Heart left ventricle (tissue), 16 donors: Measurements from ENCODE around the gene ERLEC1. TPM values are rescaled to one million over a fixed set of nuclear protein-coding genes. Genes with fewer than 3 reads are reported as not detected.

Experiments
- ATAC-seq, 4 donors: fragments of 200-7000 bp; cut with Tn5 transposase; one replicate each; pipeline ENCODE4 v1.9.1; 2020 to 2022; ENCODE audit warnings: moderate library complexity in 4 of 4, mild to moderate bottlenecking in 3 of 4, moderate number of reproducible peaks in 1 of 4
- DNase-seq, 5 donors: peaks; one replicate each; pipeline ENCODE4 v3.0.0-alpha.2; 2020
- H3K27ac ChIP-seq, 12 donors: fragments of 200-600 bp; sonication (generic) in 4 of 12; one replicate each; pipeline versions ENCODE4 v1.5.0 to v1.8.0; 2016 to 2022; ENCODE audit warnings: mild to moderate bottlenecking in 2 of 12
- H3K27me3 ChIP-seq, 9 donors: fragments of 200-600 bp; sonication (generic) in 2 of 9; one replicate each; pipeline versions ENCODE4 v1.5.1 to v1.8.0; 2016 to 2022; ENCODE audit warnings: mild to moderate bottlenecking in 3 of 9
- H3K36me3 ChIP-seq, 9 donors: fragments of 200-600 bp; sonication (generic) in 2 of 9; one replicate each; pipeline versions ENCODE4 v1.5.0 to v1.8.0; 2018 to 2022; ENCODE audit warnings: mild to moderate bottlenecking in 2 of 9
- H3K4me1 ChIP-seq, 12 donors: fragments of 200-600 bp; sonication (generic) in 4 of 12; one replicate each; pipeline versions ENCODE4 v1.5.0 to v1.8.0; 2016 to 2022; ENCODE audit warnings: mild to moderate bottlenecking in 3 of 12
- H3K4me3 ChIP-seq, 12 donors: fragments of 200-600 bp; sonication (generic) in 4 of 12; one replicate each; pipeline versions ENCODE4 v1.5.0 to v1.8.0; 2017 to 2022; ENCODE audit warnings: mild to moderate bottlenecking in 9 of 12, moderate library complexity in 4 of 12
- H3K9me3 ChIP-seq, 12 donors: fragments of 200-600 bp; sonication (generic) in 4 of 12; one replicate each; pipeline versions ENCODE4 v1.5.0 to v1.8.0; 2016 to 2022; ENCODE audit warnings: mild to moderate bottlenecking in 1 of 12
- CTCF ChIP-seq, 12 donors: fragments of 200-600 bp; sonication (generic) in 4 of 12; IDR thresholded peaks; one replicate each; pipeline versions ENCODE4 v1.5.0 to v1.8.0; 2018 to 2022; ENCODE audit warnings: antibody characterized with exemption in 12 of 12, mild to moderate bottlenecking in 5 of 12
- POLR2A ChIP-seq, 2 donors: fragments of 450-650 bp; IDR thresholded peaks; one replicate each; pipeline ENCODE4 v1.6.1; 2017; ENCODE audit warnings: antibody characterized with exemption in 2 of 2, mild to moderate bottlenecking in 2 of 2, moderate library complexity in 2 of 2
- WGBS, 4 donors: extraction: QIAGEN DNeasy Blood & Tissue Kit in 2 of 4; methylation state at CpG; one replicate each; pipeline versions ENCODE4 v1.1.5 to v1.1.7; 2013 to 2018; 5-methylcytosine and 5-hydroxymethylcytosine counted together
- intact Hi-C, 10 donors: fragments of 100-400 bp; cut with DNase I; formaldehyde crosslinking; loops; one replicate each; pipeline versions ENCODE4 v1.11.1 to v1.14.2; 2022
- polyA plus RNA-seq, 2 donors: library from polyadenylated mRNA; stranded (reverse); fragments of 200-250 nt; gene quantifications; one replicate each; pipeline ENCODE4 v1.2.3, GENCODE V29; 2013
- total RNA-seq, 9 donors: library from RNA; depleted of rRNA in 2 of 9; stranded (reverse); fragments of >200 nt in 2 of 9; fragmentation: NEBNext Ultra II Directional in 3 of 9; extraction: Animal tissue kit (Norgen Biotek cat#: 25700) in 3 of 9; gene quantifications; one replicate each; pipeline versions ENCODE4 v1.1.0 to v1.2.4, GENCODE V29; 2016 to 2023
- donor health status: ischemic (EF 13 %, LVEDD 7.1; RV severe dilation, severe dysfunction).
- donor health status: healthy with polysubstance abuse.
- donor health status: DM: no; HTN: yes; CAD: no.
- donor health status: DM: no; HTN: no; CAD: no.
- donor health status: ischemic (EF 25% LVEDD 6.9; RV normal size, moderate dysfunction).
- donor health status: ischemic (EF 25% LVEDD 5.7; RV mildly dilated, moderate dysfunction).
- donor health status: healthy.
- donor health status: DM: yes; HTN: yes; CAD: no.
- donor health status: ischemic (EF 35%, LVEDD 5.7; RV mildly dilated, moderate dysfunction).
- donor health status: nonischemic (EF 11% LVEDD 7.7; RV severe dilation, severe dysfunction).
- donor health status: DM: yes; HTN: yes; CAD: no.
- donor health status: PGD.
- donor health status: ischemic (EF 29% LVEDD 5.4; RV normal size, mild dysfunction).
- donor health status: nonischemic (EF 23%, LVEDD 6.1; RV moderate dilation, normal function).

ERLEC1 gene
- total and polyA plus RNA-seq, 11 donors, result 14.6 to 63.6 (median 42.7) TPM

- DNase-seq (peak in 3 of 5 donors; percentile 15 to 43 (median 31)), ATAC-seq (peak; percentile 18 to 49 (median 34))
- H3K27me3 ChIP-seq, result no peaks in the 10 kb centered on the region
- H3K27ac ChIP-seq, result peak overlapping the region; percentile 63 to 90 (median 82)
- peaks cover 0 to 55% (median 28%) of the 10 kb centered on the region in 12 donors for H3K4me1 ChIP-seq
- TF ChIP-seq POLR2A (IDR thresholded peaks at IDR 0.05) (no peak), CTCF (IDR thresholded peaks at IDR 0.05) (no peak)
- H3K4me3 ChIP-seq, result peak overlapping the region; percentile 54 to 97 (median 92)
- intact Hi-C loops, result no loop called here
- H3K9me3 ChIP-seq, result no peaks in the 10 kb centered on the region
- H3K36me3 ChIP-seq, result peaks cover 0 to 9% (median 3%) of the 10 kb centered on the region in 9 donors
- 0 to 1% (median 1%) methylated on average over 18 of the region's 18 CpGs for WGBS, 4 donors
Observed at GRCh38 chr2:53786352-53786704, 516 bp upstream of the ERLEC1 start.

GRCh38 chr2:53787614-53788289 lies 908 bp downstream of the ERLEC1 start:
- peaks cover 0 to 55% (median 30%) of the 10 kb centered on the region in 12 donors for H3K4me1 ChIP-seq
- intact Hi-C loops, result no loop called here
- TF ChIP-seq POLR2A (IDR thresholded peaks at IDR 0.05) (no peak), CTCF (IDR thresholded peaks at IDR 0.05) (no peak)
- no peak for ATAC-seq
- peak overlapping the region; percentile 54 to 97 (median 92) for H3K4me3 ChIP-seq
- no peaks in the 10 kb centered on the region for H3K27me3 ChIP-seq
- WGBS, 4 donors, result 4 to 6% (median 5%) methylated on average over 17 of the region's 17 CpGs
- no peaks in the 10 kb centered on the region for H3K9me3 ChIP-seq
- H3K27ac ChIP-seq, result peak overlapping the region; percentile 63 to 90 (median 82)
- H3K36me3 ChIP-seq, result peaks cover 0 to under 1% (median 0%) of the 10 kb centered on the region in 9 donors
- no peak for DNase-seq

GRCh38 chr2:53793261-53793660 lies 6.4 kb downstream of the ERLEC1 start:
- no peak for ATAC-seq
- TF ChIP-seq CTCF (IDR thresholded peaks at IDR 0.05) (no peak), POLR2A (IDR thresholded peaks at IDR 0.05) (no peak)
- Histone ChIP-seq H3K4me3 (no peak overlapping the region), H3K9me3 (no peaks in the 10 kb centered on the region), H3K27ac (no peak overlapping the region), H3K36me3 (peaks cover 0 to 48% (median 41%) of the 10 kb centered on the region in 9 donors), H3K4me1 (peaks cover 0 to 21% (median 8%) of the 10 kb centered on the region in 12 donors), H3K27me3 (no peaks in the 10 kb centered on the region)
- no peak for DNase-seq
- 93 to 97% (median 95%) methylated on average over 3 of the region's 3 CpGs for WGBS, 4 donors
- intact Hi-C loops, result no loop called here

GRCh38 chr2:53793821-53794220 lies 7.0 kb downstream of the ERLEC1 start:
- no peak for ATAC-seq
- DNase-seq, result no peak
- intact Hi-C loops, result no loop called here
- no peaks in the 10 kb centered on the region for H3K9me3 ChIP-seq
- H3K4me1 ChIP-seq, result peaks cover 0 to 15% (median 3%) of the 10 kb centered on the region in 12 donors
- WGBS, 4 donors, result 83 to 92% (median 86%) methylated on average over 3 of the region's 3 CpGs
- H3K27ac ChIP-seq, result no peak overlapping the region
- H3K27me3 ChIP-seq, result no peaks in the 10 kb centered on the region
- no peak overlapping the region for H3K4me3 ChIP-seq
- H3K36me3 ChIP-seq, result peaks cover 0 to 53% (median 47%) of the 10 kb centered on the region in 9 donors
- no peak for TF ChIP-seq POLR2A (IDR thresholded peaks at IDR 0.05)
- TF ChIP-seq CTCF (IDR thresholded peaks at IDR 0.05), result no peak
